HEK293T (cell line): ENCODE data around the gene ADGRG7.

Source experiments
- CTCF ChIA-PET: fragments of 350-600 bp; formaldehyde crosslinking; extraction: SDS; loops from one replicate; lab custom pipeline; 2021; ENCODE audit warnings: antibody characterized with exemption, inconsistent platforms; lab: Yijun Ruan, JAX
- POLR2A ChIA-PET: fragments of 350-600 bp; formaldehyde crosslinking; extraction: SDS; loops from one replicate; lab custom pipeline; 2020; ENCODE audit warnings: antibody characterized with exemption, inconsistent platforms; lab: Yijun Ruan, JAX
- DNase-seq: peaks from one replicate; pipeline ENCODE4 v3.0.0; 2012; ENCODE audit warnings: mixed read lengths; ENCODE audit errors: extremely low spot score
- ARNT ChIP-seq: fragments of 450-650 bp; IDR thresholded peaks from 2 replicates; pipeline ENCODE4 v1.6.1; 2017; ENCODE audit warnings: mild to moderate bottlenecking
- BHLHE40 ChIP-seq: fragments of 450-650 bp; IDR thresholded peaks from 2 replicates; pipeline ENCODE4 v1.6.1; 2016; ENCODE audit warnings: mild to moderate bottlenecking, moderate library complexity, borderline replicate concordance
- CTBP1 ChIP-seq: fragments of 450-650 bp; IDR thresholded peaks from 2 replicates; pipeline ENCODE4 v1.6.1; 2016; ENCODE audit warnings: borderline replicate concordance
- ELF4 ChIP-seq: fragments of 450-650 bp; IDR thresholded peaks from 2 replicates; pipeline ENCODE4 v1.6.1; 2017; ENCODE audit warnings: antibody characterized with exemption
- FOXA1 ChIP-seq: fragments of 450-650 bp; IDR thresholded peaks from 2 replicates; pipeline ENCODE4 v1.6.1; 2016; ENCODE audit warnings: mild to moderate bottlenecking
- FOXK2 ChIP-seq: fragments of 450-650 bp; IDR thresholded peaks from 2 replicates; pipeline ENCODE4 v1.6.1; 2016; ENCODE audit warnings: mild to moderate bottlenecking
- FOXM1 ChIP-seq: fragments of 450-650 bp; IDR thresholded peaks from 2 replicates; pipeline ENCODE4 v1.6.1; 2017; ENCODE audit warnings: mild to moderate bottlenecking, borderline replicate concordance
- HDGF ChIP-seq: fragments of 450-650 bp; IDR thresholded peaks from 2 replicates; pipeline ENCODE4 v1.6.1; 2017; ENCODE audit warnings: antibody characterized with exemption, borderline replicate concordance
- L3MBTL2 ChIP-seq: fragments of 450-650 bp; conservative IDR thresholded peaks from 2 replicates; pipeline ENCODE4 v1.6.1; 2016; ENCODE audit warnings: mild to moderate bottlenecking
- LEF1 ChIP-seq: fragments of 450-650 bp; IDR thresholded peaks from 2 replicates; pipeline ENCODE4 v1.6.1; 2017; ENCODE audit warnings: mild to moderate bottlenecking, borderline replicate concordance
- NFRKB ChIP-seq: fragments of 450-650 bp; IDR thresholded peaks from 2 replicates; pipeline ENCODE4 v1.6.1; 2016; ENCODE audit warnings: mild to moderate bottlenecking, moderate library complexity
- SP1 ChIP-seq: fragments of 450-650 bp; IDR thresholded peaks from 2 replicates; pipeline ENCODE4 v1.6.1; 2017
- SUZ12 ChIP-seq: fragments of 450-650 bp; IDR thresholded peaks from 2 replicates; pipeline ENCODE4 v1.6.1; 2016; ENCODE audit warnings: mild to moderate bottlenecking
- TARDBP ChIP-seq: fragments of 450-650 bp; IDR thresholded peaks from 2 replicates; pipeline ENCODE4 v1.6.1; 2016
- ZNF384 ChIP-seq: fragments of 450-650 bp; IDR thresholded peaks from 2 replicates; pipeline ENCODE4 v1.6.1; 2016
- TF ChIP-seq, protein P1 (sequence below): fragments of 450-650 bp; IDR thresholded peaks from 2 replicates; pipeline ENCODE4 v1.6.1; 2016

The ADGRG7 gene

DNA sequence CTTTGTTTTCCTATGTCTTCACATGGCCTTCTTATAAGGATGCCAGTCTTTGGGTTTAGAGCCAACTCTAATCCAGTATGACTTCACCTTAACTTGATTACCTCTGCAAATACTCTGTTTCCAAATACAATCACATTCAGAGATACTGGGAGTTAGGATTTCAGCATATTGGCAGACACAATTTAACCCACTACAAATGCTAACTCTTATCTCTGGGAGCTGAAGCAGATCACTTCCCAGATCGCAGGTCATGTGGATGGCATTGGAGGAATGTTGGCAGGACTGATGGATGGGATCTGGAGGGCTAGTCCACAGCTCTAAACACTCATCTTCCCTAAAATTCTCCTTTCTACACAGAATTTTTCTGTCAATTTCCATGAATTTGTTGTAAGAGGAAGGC is 46.2 kb upstream of the ADGRG7 start:
- CTCF ChIA-PET = no interaction called here
- POLR2A ChIA-PET = no interaction called here
- TF ChIP-seq, protein P1, sequence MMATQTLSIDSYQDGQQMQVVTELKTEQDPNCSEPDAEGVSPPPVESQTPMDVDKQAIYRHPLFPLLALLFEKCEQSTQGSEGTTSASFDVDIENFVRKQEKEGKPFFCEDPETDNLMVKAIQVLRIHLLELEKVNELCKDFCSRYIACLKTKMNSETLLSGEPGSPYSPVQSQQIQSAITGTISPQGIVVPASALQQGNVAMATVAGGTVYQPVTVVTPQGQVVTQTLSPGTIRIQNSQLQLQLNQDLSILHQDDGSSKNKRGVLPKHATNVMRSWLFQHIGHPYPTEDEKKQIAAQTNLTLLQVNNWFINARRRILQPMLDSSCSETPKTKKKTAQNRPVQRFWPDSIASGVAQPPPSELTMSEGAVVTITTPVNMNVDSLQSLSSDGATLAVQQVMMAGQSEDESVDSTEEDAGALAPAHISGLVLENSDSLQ = no peak
- TF ChIP-seq FOXA1 = no peak
- no peak for TF ChIP-seq NFRKB
- no peak for TF ChIP-seq ARNT
- no peak for TF ChIP-seq FOXK2
- TF ChIP-seq SUZ12 = no peak
- no peak for TF ChIP-seq LEF1
- DNase-seq = no peak

DNA sequence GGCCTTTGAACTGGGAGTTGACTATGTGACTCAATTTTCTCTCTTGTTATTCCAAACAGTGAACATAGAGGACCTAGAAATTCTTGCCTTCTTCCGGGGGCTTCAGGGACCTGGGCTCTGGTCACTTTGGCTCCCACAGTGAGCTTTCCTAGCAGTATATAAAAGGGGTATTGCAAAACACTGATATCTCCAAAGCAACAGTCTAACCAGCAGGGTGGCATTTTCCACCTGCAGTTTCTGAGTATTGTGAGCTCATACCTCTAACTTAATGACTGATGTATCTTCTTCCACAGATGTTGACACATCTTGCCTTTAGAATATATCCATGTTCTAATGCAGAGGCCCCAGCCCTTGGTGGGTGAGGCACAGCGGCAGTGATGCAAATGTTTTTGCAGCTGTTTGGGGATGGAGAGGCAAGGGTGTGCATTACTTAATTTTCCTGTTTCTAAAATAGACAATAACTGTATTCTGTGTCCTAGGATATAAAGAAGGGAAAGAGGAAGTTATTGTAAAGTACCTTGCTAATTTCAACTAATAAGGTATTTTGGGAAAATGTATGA is 45.7 kb upstream of the ADGRG7 start:
- ChIA-PET CTCF (interaction anchor here (0.7 kb wide), 1 partner anchor 121 kb away, joined by 3 read pairs; no protein-coding TSS in a partner anchor), POLR2A (no interaction called here)
- DNase-seq = no peak
- TF ChIP-seq FOXK2 = no peak
- no peak for TF ChIP-seq SUZ12
- no peak for TF ChIP-seq BHLHE40
- no peak for TF ChIP-seq HDGF
- TF ChIP-seq FOXA1 = no peak
- no peak for TF ChIP-seq L3MBTL2
- no peak for TF ChIP-seq CTBP1
- TF ChIP-seq FOXM1 = no peak
- no peak for TF ChIP-seq NFRKB
- TF ChIP-seq, protein P1 = no peak
- no peak for TF ChIP-seq TARDBP
- no peak for TF ChIP-seq ELF4
- no peak for TF ChIP-seq ZNF384
- no peak for TF ChIP-seq LEF1
- TF ChIP-seq ARNT = no peak

DNA sequence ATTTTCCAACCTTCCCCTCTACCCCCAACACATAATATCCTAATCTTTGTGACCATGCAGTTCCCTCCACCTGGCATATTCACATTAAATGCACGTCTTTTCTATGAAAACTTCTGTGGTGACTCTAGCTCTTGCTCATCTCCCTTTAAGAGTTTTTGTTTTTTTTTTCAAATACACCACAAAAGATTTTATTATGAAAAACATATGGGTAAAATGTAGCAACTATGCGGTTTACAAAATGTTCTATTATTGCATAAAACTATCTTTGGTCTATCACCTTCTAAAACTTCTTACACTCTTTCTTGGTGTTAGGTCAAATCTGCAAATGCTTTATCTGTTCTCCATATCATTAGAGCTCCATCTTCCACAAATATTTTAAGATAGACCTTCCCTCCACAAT is 38.6 kb upstream of the ADGRG7 start:
- TF ChIP-seq FOXM1 (no peak), FOXK2 (no peak), TARDBP (no peak), L3MBTL2 (no peak), ELF4 (no peak), NFRKB (no peak), BHLHE40 (no peak), SUZ12 (no peak), HDGF (no peak), FOXA1 (no peak)
- POLR2A ChIA-PET = no interaction called here
- CTCF ChIA-PET = no interaction called here
- no peak for DNase-seq

GRCh38 chr3:100574536-100574935 is 34.9 kb upstream of the ADGRG7 start:
- no peak for TF ChIP-seq LEF1
- TF ChIP-seq FOXM1 = no peak
- ChIA-PET CTCF (no interaction called here), POLR2A (no interaction called here)
- no peak for DNase-seq

DNA sequence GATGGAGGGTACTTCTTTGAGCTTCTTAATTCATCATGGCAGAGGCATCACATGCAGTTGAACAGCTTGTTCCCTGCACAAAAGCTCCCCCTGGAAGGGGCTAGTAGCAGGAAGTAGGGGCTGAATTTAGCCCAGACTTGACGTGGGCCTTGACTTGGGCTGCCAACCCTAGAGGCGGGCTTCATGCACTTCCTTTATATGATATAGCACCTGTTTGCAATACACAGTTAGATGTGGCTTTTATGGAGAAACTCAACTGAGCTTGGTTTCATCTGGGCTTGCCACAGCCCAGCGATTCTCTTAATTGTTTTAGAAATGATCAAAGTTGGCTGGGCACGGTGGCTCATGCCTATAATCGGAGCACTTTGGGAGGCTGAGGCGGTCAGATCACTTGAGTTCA is 33.7 kb upstream of the ADGRG7 start:
- ChIA-PET CTCF (no interaction called here), POLR2A (interaction anchor here (1.0 kb wide), 1 partner anchor 83 kb away, joined by 3 read pairs; the partner anchor contains the start of gene TMEM45A)
- no peak for TF ChIP-seq FOXM1
- no peak for TF ChIP-seq CTBP1
- no peak for TF ChIP-seq FOXA1
- TF ChIP-seq, protein P1 = no peak
- no peak for TF ChIP-seq BHLHE40
- TF ChIP-seq TARDBP = no peak
- TF ChIP-seq ARNT = no peak
- no peak for DNase-seq

DNA sequence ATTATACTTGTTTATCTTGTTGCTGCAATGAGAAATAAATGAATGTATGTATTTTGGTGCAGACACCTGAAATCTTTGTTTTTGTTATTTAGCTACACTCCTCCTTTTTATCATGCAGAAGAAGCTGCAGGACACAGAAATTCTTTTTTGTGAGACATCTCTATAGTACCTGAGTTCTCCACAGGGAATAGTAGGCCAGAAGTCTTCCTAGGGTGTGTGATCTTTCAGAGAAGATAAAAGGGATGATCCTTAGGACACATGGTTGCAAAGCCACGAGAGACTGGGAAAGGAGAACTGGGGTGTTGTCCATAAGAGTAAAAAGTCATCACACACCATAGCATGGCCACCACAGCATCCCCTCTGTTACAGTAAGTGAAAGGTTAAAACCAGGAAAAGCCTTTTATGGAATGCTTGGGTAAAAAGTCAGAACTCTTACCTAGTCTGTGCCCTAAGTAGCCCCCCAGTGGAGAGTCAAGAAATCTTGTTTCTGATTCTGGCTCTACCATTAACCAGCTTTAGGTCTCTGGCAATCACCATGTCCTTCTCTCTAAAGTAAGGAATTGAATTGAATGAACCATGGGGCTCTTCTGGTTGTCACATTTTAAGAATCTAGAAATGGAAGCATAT is 31.9 kb upstream of the ADGRG7 start:
- TF ChIP-seq LEF1 (no peak), CTBP1 (no peak), FOXM1 (no peak), TARDBP (no peak), NFRKB (no peak), BHLHE40 (no peak)
- DNase-seq = no peak
- POLR2A ChIA-PET = interaction anchor here (1.1 kb wide), 1 partner anchor 85 kb away, joined by 3 read pairs; the partner anchor contains the start of gene TMEM45A
- CTCF ChIA-PET = no interaction called here

DNA sequence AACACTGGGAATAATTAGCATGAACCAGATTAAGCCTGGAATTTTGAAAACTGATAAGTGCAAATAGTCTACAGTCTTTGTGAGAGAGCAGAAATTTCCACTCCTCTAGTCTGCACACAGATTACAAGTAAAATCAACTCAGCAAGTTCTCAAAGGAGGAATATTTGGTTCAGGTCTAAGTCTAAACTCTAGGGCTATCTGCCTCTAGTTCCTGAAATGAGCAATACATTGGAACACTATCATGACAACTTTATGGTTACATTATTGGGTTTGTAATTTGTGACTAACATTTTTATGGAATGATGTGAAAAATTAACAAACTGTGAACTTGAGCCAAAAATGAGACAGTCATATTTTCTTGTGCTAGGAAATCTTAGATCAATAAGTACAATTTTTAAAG is 30.8 kb upstream of the ADGRG7 start:
- ChIA-PET POLR2A (no interaction called here), CTCF (no interaction called here)
- TF ChIP-seq CTBP1 = no peak
- TF ChIP-seq BHLHE40 = no peak
- no peak for TF ChIP-seq SP1
- TF ChIP-seq LEF1 = no peak
- no peak for TF ChIP-seq TARDBP
- TF ChIP-seq ARNT = no peak
- no peak for TF ChIP-seq FOXA1
- TF ChIP-seq FOXM1 = no peak
- TF ChIP-seq ZNF384 = no peak
- TF ChIP-seq FOXK2 = no peak
- no peak for TF ChIP-seq ELF4
- DNase-seq = no peak
